SH-SY5Y (cell line): ENCODE measurements around the gene RPLP2.

Experiments used
- GATA2 ChIP-seq: IDR thresholded peaks from 2 replicates; pipeline ENCODE4 v1.6.1; 2011; ENCODE audit warnings: mild to moderate bottlenecking, low read depth, low read length
- GATA3 ChIP-seq: IDR thresholded peaks from 2 replicates; pipeline ENCODE4 v1.6.1; 2011; ENCODE audit warnings: low read depth, mild to moderate bottlenecking, low read length, moderate library complexity

- TF ChIP-seq GATA2: no peak
- no peak for TF ChIP-seq GATA3
These were observed 35.2 kb downstream of the RPLP2 start for GRCh38 chr11:844693-845644.
